ENCODE results near the gene C20orf202.
"Not testable (repeated sequence)": the region's sequence is repeated elsewhere in the genome, so short reads cannot be mapped to it uniquely, and the experiment has no call there.

C20orf202 gene

GRCh38 chr20:1209447-1210387 lies 6.5 kb downstream of the C20orf202 start:
- DNase-seq, result no peak

GRCh38 chr20:1210501-1210900 lies 7.2 kb downstream of the C20orf202 start:
- DNase-seq, result no peak

DNA sequence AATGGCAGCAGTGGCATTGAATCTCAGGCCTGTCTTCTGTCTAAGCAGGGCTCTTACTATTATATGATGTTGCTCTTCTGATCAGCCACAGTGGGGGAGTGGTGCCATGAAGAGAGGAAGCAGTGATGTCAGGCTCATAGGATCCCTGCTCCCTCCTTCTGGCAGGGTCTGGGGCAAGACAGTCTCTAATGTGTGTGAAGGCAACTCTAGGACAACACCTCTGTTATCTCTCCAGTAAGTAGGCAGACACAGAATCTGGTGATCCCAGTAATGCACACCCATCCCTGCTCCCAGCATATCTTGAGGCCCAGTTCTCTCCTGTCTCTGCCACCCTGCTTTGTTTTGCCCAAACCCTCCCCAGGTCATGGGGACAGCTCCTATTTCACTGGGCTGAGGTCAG lies 8.8 kb downstream of the C20orf202 start:
- DNase-seq, result no peak

DNA sequence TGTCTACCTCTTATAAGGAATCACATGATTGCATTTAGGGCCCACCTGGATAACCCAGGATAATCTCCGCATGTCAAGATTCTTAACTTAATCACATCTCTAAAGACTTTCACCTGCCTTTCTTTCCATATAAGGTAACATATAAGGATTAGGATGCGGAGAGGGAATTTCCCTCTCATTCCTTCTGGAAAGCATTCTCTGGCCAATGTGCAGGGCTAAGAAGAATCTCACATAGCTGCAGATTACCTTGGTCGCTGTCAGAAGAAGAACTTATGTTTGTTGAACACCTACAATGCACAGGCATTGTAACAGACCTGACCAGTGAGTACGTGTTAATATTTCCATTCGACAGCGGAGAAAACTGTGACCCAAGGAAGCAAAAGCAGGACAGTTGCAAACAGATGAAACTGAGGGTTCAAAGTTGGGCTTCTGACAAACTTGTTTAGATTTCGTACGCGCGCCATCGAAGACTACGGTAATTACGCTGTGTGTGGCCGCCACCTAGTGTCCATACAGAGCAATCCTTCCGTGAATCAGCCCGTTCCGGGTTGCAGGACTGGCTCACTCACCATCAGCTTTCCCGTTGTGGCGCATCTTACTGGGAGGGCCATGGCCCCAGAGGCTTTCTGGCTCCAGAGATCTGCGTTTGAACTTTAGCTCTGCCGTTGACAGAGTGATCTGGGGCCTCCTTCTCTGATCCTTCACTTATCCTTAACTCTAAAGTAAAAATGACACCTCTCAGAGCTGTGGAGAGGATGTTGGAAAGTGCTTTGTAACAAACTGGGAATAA lies 9.5 kb downstream of the C20orf202 start:
- DNase-seq, result peak; percentile 65

GRCh38 chr20:1214838-1215261 lies 11.6 kb downstream of the C20orf202 start:
- no peak for DNase-seq

- DNase-seq, result no peak
These were observed 12.3 kb downstream of the C20orf202 start for GRCh38 chr20:1215386-1216170.

DNA sequence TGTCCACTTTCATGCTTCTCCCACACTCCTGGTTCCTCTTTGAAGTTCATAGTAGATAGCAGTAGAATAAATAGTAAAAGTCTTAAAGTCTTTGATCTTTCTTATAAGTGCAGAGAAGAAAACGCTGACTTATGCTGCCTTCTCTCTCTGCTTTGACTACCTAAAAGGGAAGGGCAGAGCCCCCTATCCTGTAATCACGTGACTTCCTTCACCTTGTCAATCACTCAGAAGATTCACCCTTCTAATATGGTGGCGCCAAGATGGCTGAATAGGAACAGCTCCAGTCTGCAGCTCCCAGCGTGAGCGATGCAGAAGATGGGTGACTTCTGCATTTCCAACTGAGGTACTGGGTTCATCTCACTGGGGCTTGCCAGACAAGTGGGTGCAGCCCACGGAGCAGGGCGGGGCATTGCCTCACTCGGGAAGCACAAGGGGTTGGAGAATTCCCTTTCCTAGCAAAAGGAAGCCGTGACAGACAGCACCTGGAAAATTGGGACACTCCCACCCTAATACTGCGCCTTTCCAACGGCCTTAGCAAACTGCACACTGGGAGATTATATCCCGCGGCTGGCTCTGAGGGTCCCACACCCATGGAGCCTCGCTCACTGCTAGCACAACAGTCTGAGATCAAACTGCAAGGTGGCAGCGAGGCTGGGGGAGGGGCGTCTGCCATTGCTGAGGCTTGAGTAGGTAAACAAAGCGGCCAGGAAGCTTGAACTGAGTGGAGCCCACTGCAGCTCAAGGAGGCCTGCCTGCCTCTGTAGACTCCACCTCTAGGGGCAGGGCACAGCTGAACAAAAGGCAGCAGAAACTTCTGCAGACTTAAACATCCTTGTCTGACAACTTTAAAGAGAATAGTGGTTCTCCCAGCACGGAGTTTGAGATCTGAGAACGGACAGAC lies 13.5 kb downstream of the C20orf202 start:
- not testable (repeated sequence) for DNase-seq

DNA sequence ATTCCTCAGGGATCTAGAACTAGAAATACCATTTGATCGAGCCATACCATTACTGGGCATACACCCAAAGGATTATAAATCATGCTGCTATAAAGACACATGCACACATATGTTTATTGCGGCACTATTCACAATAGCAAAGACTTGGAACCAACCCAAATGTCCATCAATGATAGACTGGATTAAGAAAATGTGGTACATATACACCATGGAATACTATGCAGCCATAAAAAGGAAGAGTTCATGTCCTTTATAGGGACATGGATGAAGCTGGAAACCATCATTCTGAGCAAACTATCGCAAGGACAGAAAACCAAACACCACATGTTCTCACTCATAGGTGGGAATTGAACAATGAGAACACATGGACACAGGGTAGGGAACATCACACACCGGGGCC lies 19.5 kb downstream of the C20orf202 start:
- not testable (repeated sequence) for DNase-seq

- DNase-seq, result no peak
These were observed 21.1 kb downstream of the C20orf202 start for GRCh38 chr20:1224205-1224890.

DNA sequence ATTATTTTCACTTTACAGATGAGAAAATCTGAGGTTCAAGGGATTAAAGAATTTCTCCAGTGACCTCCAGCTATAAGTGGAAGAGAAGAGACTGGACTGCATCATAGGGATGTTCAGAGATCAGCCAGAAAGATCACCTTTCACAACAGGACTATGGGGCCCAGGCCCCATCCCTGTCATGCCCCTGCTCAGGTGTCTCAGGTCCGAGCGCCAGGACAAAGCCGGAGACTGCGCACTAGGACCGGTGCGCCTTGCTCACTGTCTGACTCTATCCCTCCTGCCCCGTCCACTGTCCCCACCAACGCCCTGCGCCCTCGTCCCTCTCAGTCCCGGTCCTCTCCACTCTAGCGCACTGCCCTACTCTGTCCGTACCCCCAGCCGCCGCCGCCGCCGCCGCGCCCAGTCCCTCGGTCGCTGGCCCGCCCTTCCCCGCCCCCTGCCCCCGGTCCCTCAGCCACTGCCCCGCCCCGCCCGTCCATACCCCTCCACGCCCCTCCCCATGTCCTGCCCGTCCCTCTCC lies 22.1 kb downstream of the C20orf202 start:
- DNase-seq, result no peak

GRCh38 chr20:1225783-1226654 lies 22.8 kb downstream of the C20orf202 start, which contains the start of gene RAD21L1:
Gene RAD21L1, plus strand, starts transcription at chr20:1226044. Its CDS starts 2,410 bp downstream, at chr20:1228454.
- peak; percentile 80 for DNase-seq

- no peak for DNase-seq
These were observed 26.3 kb downstream of the C20orf202 start for GRCh38 chr20:1229541-1229940.

DNA sequence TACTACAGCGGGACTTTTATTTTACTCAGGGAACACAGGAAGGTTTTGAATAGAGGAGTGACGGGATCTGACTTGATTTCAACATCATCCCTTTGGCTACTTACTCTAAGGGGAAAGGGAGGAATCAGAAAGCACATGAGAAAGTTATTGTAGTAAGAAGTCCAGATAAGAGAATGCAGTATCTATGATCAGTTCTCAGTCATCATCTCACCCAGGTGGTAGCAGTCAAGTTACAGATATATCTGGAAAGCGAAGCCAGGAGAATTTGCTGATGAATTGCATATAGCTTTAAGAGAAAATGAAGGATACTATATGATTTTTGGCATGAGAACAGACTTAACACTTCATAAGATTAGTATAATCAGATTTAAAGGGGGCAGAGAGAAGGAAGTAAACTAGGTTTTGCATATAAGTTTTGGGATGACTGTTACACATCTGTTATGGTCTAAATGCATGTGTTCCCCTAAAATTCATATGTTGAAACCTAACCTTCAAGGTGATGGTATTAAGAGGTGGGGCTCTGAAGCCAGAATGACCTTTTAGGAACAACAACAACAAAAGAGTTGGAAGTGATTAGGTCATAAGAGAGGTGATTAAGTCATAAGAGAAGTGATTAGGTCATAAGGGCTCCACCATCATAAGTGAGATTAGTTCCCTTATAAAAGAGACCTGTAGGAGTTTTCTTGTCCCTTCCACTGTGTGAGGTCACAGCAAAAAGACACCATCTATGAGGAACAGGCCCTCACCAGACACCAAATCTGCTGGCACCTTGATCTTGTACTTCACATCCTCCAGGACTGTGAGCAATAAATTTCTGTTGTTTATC lies 29.2 kb downstream of the C20orf202 start:
- no peak for DNase-seq

GRCh38 chr20:1240549-1240948 lies 37.3 kb downstream of the C20orf202 start:
- no peak for DNase-seq

DNA sequence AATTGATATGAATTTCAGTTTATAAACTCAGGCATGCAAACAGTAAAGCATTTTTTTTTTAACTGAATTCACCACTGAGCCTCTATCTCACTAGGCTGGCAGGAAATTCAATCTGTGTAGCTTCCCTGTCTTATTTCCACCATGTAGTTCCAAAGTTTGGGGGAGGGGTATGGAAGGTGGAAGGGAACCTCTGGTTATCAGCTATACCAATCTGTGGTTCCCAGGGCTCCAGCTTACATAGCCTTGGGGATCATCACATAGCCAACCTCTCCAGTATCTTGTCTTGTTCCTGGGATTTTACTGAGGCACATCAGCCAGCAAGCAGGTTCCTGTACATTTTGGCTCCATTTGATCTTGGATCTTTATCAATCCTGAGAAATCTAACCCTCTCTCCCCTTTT lies 38.2 kb downstream of the C20orf202 start:
- no peak for DNase-seq

DNA sequence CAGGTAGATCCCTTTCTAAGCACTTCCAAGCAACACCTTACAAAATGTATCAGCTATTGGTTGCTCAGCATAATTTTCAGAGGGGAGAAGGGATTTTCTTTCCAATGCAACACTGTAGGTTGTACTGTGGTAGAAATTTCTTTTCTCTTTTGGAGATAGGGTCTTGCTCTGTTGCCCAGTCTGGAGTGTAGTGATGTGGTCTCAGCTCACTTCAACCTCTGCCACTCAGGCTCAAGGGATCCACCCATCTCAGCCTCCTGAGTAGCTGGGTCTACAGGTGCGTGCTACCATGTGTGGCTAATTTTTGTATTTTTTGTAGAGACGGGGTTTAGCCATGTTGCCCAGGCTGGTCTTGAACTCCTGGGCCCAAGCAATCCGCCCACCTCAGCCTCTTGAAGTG lies 38.8 kb downstream of the C20orf202 start:
- no peak for DNase-seq

DNA sequence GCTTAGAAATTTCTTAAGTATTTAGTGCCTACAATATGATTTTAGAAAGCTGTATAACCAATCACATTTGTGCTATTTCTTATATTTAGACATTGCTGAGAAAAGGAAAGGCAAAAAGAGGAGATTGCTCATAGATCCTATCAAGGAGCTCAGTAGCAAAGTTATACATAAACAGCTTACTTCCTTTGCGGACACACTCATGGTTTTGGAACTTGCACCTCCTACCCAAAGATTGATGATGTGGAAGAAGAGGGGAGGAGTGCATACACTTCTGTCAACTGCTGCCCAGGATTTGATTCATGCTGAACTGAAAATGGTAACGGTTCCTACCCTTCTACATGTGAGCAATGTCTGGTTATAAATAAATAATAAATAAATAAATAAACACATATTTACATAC lies 39.3 kb downstream of the C20orf202 start:
- DNase-seq, result no peak

- DNase-seq, result no peak
These were observed 42.3 kb downstream of the C20orf202 start for GRCh38 chr20:1245578-1245977.

DNA sequence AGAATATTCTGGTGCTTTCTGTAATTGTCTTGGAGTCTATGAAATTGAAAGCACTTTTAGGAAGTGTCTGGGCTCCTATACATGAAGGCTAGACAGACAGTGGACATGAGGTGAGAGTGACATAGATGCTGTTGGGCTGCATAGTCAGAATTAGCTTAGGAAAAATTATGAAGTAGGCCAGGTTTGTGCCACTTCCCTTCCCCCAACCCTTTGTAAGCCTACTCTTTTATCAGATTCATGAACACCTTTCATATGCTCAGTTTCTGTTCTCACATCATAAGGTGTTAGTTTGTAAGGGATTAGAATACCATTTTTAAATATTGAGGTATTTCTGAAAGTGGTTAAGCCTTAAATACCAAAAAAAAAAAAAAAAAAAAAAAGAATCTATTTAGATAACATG lies 44.4 kb downstream of the C20orf202 start:
- no peak for DNase-seq

Measured in activated T-cell treated with anti-CD3 and anti-CD28 coated beads, Interleukin-2, amount 50 U/mL, for 1 hour (primary cell).